K562 (cell line): ENCODE measurements around the gene LSM4. TPM values are rescaled to one million over a fixed set of nuclear protein-coding genes. Genes with fewer than 3 reads are reported as not detected.

Experiments used
- ATF7 ChIP-seq: fragments of 450-650 bp; IDR thresholded peaks from 2 replicates; pipeline ENCODE4 v1.7.1; 2014; ENCODE audit warnings: mild to moderate bottlenecking, moderate library complexity
- CCNT2 ChIP-seq: IDR thresholded peaks from 2 replicates; pipeline ENCODE4 v1.6.1; 2011; ENCODE audit warnings: borderline replicate concordance, low read depth, mild to moderate bottlenecking, moderate library complexity, mixed read lengths, low read length; ENCODE audit not compliant: insufficient read length; ENCODE audit errors: extremely low read depth
- CHD4 ChIP-seq: fragments of 200-600 bp; sonication (generic); IDR thresholded peaks from 3 replicates; pipeline ENCODE4 v1.6.1; 2012; ENCODE audit warnings: low read depth, mild to moderate bottlenecking, mixed read lengths, low read length, inconsistent platforms; ENCODE audit not compliant: insufficient read depth, insufficient replicate concordance, poor library complexity, severe bottlenecking
- ELF2 ChIP-seq: fragments of 250-450 bp; sonication (Bioruptor Pico); IDR thresholded peaks from 2 replicates; pipeline ENCODE4 v1.5.0; 2021; ENCODE audit warnings: mild to moderate bottlenecking
- ERF ChIP-seq: fragments of 450-650 bp; formaldehyde crosslinking; IDR thresholded peaks from 2 replicates; pipeline ENCODE4 v1.4.0; 2020; ENCODE audit warnings: mild to moderate bottlenecking, mixed read lengths
- ILK ChIP-seq: fragments of 450-650 bp; IDR thresholded peaks from 2 replicates; pipeline ENCODE4 v1.6.1; 2016; ENCODE audit warnings: missing genetic modification characterization, low read depth, mild to moderate bottlenecking, missing compliant biosample characterization, moderate library complexity, borderline replicate concordance
- NFE2L1 ChIP-seq: fragments of 450-650 bp; IDR thresholded peaks from 2 replicates; pipeline ENCODE4 v1.6.1; 2016; ENCODE audit warnings: missing genetic modification characterization, low read depth, mild to moderate bottlenecking, missing compliant biosample characterization, moderate library complexity, borderline replicate concordance
- PHTF2 ChIP-seq: fragments of 250-450 bp; sonication (Bioruptor Pico); IDR thresholded peaks from 2 replicates; pipeline ENCODE4 v1.5.0; 2021; ENCODE audit warnings: mild to moderate bottlenecking
- RBBP5 ChIP-seq: fragments of 200-600 bp; sonication (generic); IDR thresholded peaks from 2 replicates; pipeline ENCODE4 v1.6.1; 2012; ENCODE audit warnings: borderline replicate concordance, mild to moderate bottlenecking, low read length, control low read depth, inconsistent platforms; ENCODE audit not compliant: insufficient read depth, poor library complexity, severe bottlenecking
- RBM14 ChIP-seq: fragments of 200-400 bp; formaldehyde crosslinking; IDR thresholded peaks from 2 replicates; pipeline ENCODE4 v1.6.1; 2018; ENCODE audit warnings: low read depth, mild to moderate bottlenecking, low read length, moderate library complexity, borderline replicate concordance; ENCODE audit not compliant: insufficient read depth
- TBL1XR1 ChIP-seq, 2 experiments: IDR thresholded peaks; 2 replicates each; pipeline ENCODE4 v1.6.1; 2012; ENCODE audit warnings: improper control_type of control experiment in 2 of 2, low read length in 2 of 2, mild to moderate bottlenecking in 1 of 2
- TCF3 ChIP-seq: sonication (generic); formaldehyde crosslinking; IDR thresholded peaks from 2 replicates; pipeline ENCODE4 v1.4.0; 2020; ENCODE audit warnings: mild to moderate bottlenecking, missing genetic modification reagents
- U2AF2 ChIP-seq: fragments of 200-400 bp; formaldehyde crosslinking; optimal IDR thresholded peaks from 2 replicates; pipeline ENCODE3; 2017; ENCODE audit warnings: low read depth, mild to moderate bottlenecking, low read length
- ZC3H11A ChIP-seq: IDR thresholded peaks from 2 replicates; pipeline ENCODE4 v1.6.1; 2012; ENCODE audit warnings: low read depth, low read length, improper control_type of control experiment
- ZKSCAN8 ChIP-seq: fragments of 200-800 bp; sonication (Bioruptor generic); IDR thresholded peaks from 2 replicates; pipeline ENCODE4 v1.6.1; 2016; ENCODE audit warnings: missing genetic modification characterization, missing compliant biosample characterization
- ZNF274 ChIP-seq: IDR thresholded peaks from 2 replicates; pipeline ENCODE4 v1.6.1; 2011; ENCODE audit warnings: low read depth, mild to moderate bottlenecking, low read length, moderate library complexity, borderline replicate concordance
- ZNF699 ChIP-seq: fragments of 250-450 bp; sonication (Bioruptor Pico); IDR thresholded peaks from 2 replicates; pipeline ENCODE4 v1.8.0; 2021; ENCODE audit warnings: mild to moderate bottlenecking, moderate library complexity; ENCODE audit not compliant: insufficient replicate concordance
- ZNF780A ChIP-seq: fragments of 250-450 bp; sonication (Bioruptor Pico); IDR thresholded peaks from 2 replicates; pipeline ENCODE4 v1.5.0; 2021; ENCODE audit warnings: mild to moderate bottlenecking
- polyA plus RNA-seq, 8 experiments: library from polyadenylated mRNA; depleted of rRNA in 4 of 8; stranded (reverse) in 5 of 8; unstranded in 3 of 8; fragments of >200 nt; fragmentation: Nextera tagmentation in 2 of 8; fragmentation: Illumina TruSeq in 1 of 8; extraction: Ambion mirVana in 2 of 8; extraction: Trizol in 1 of 8; gene quantifications; 2 replicates each; pipeline versions ENCODE4 v1.2.1 to v1.2.3, GENCODE V29; 2011 to 2014; ENCODE audit warnings: inconsistent platforms in 1 of 8, missing spikeins in 1 of 8
- total RNA-seq, 7 experiments: library from RNA; depleted of rRNA in 6 of 7; stranded (reverse); fragments of >200 nt in 6 of 7; fragmentation: Illumina TruSeq in 2 of 7; extraction: Trizol in 2 of 7; gene quantifications; 2 replicates each; pipeline versions ENCODE4 v1.2.1 to v1.2.3, GENCODE V29; 2011 to 2021; ENCODE audit warnings: low replicate concordance in 1 of 7
- TF ChIP-seq, protein P1 (sequence below): fragments of 450-650 bp; formaldehyde crosslinking; conservative IDR thresholded peaks from 2 replicates; pipeline ENCODE4 v1.4.0; 2022; ENCODE audit warnings: mild to moderate bottlenecking, missing genetic modification characterization
- TF ChIP-seq, protein P2 (sequence below): fragments of 250-450 bp; sonication (Bioruptor Pico); IDR thresholded peaks from 2 replicates; pipeline ENCODE4 v1.8.0; 2022; ENCODE audit warnings: moderate library complexity, mild to moderate bottlenecking, inconsistent platforms
- TF ChIP-seq, protein P3 (sequence below): fragments of 250-450 bp; sonication (Bioruptor Pico); IDR thresholded peaks from 2 replicates; pipeline ENCODE4 v1.4.0; 2020; ENCODE audit warnings: mild to moderate bottlenecking
- TF ChIP-seq, protein P4 (sequence below): sonication (generic); formaldehyde crosslinking; IDR thresholded peaks from 2 replicates; pipeline ENCODE4 v1.8.0; 2023; ENCODE audit warnings: mild to moderate bottlenecking, missing genetic modification reagents

Gene LSM4
- total and polyA plus RNA-seq, 9 of the 15 experiments (the other 6 are each of a cell fraction or from before 2014, with no cell fraction given) = 11.9 to 763 (median 202) TPM

- TF ChIP-seq TCF3 = peak; percentile 40; the same call in 1 of the 2 replicates
- TF ChIP-seq RBM14 = no peak
- TF ChIP-seq, protein P1, sequence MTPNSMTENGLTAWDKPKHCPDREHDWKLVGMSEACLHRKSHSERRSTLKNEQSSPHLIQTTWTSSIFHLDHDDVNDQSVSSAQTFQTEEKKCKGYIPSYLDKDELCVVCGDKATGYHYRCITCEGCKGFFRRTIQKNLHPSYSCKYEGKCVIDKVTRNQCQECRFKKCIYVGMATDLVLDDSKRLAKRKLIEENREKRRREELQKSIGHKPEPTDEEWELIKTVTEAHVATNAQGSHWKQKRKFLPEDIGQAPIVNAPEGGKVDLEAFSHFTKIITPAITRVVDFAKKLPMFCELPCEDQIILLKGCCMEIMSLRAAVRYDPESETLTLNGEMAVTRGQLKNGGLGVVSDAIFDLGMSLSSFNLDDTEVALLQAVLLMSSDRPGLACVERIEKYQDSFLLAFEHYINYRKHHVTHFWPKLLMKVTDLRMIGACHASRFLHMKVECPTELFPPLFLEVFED (CRISPR knock-in tag) = peak; percentile 65
- TF ChIP-seq ZKSCAN8 (CRISPR knock-in tag) = no peak
- TF ChIP-seq RBBP5 = no peak
- TF ChIP-seq ZNF274 = no peak
- TF ChIP-seq, protein P2, sequence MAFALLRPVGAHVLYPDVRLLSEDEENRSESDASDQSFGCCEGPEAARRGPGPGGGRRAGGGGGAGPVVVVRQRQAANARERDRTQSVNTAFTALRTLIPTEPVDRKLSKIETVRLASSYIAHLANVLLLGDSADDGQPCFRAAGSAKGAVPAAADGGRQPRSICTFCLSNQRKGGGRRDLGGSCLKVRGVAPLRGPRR (CRISPR knock-in tag) = no peak
- TF ChIP-seq CHD4 = peak; percentile 58
- no peak for TF ChIP-seq NFE2L1 (tag)
- 0 out of 2 replicates have a peak, but pooled peaks have one; percentile 21 for TF ChIP-seq ERF
- no peak for TF ChIP-seq ILK (tag)
- peak; percentile 31 for TF ChIP-seq ATF7
- no peak for TF ChIP-seq ZNF780A (CRISPR knock-in tag)
- no peak for TF ChIP-seq ZNF699 (CRISPR knock-in tag)
- TF ChIP-seq TBL1XR1 (IDR thresholded peaks at IDR 0.05; ENCODE audit: low read length in 2 of 2) = 0 out of 4 replicates have a peak, but pooled peaks of 1 of the 2 experiments have one; percentile 32
- TF ChIP-seq, protein P3, sequence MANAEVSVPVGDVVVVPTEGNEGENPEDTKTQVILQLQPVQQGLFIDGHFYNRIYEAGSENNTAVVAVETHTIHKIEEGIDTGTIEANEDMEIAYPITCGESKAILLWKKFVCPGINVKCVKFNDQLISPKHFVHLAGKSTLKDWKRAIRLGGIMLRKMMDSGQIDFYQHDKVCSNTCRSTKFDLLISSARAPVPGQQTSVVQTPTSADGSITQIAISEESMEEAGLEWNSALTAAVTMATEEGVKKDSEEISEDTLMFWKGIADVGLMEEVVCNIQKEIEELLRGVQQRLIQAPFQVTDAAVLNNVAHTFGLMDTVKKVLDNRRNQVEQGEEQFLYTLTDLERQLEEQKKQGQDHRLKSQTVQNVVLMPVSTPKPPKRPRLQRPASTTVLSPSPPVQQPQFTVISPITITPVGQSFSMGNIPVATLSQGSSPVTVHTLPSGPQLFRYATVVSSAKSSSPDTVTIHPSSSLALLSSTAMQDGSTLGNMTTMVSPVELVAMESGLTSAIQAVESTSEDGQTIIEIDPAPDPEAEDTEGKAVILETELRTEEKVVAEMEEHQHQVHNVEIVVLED (CRISPR knock-in tag) = no peak
- TF ChIP-seq U2AF2 = no peak
- TF ChIP-seq ZC3H11A = no peak
- no peak for TF ChIP-seq PHTF2 (CRISPR knock-in tag)
- no peak for TF ChIP-seq ELF2
- TF ChIP-seq, protein P4, sequence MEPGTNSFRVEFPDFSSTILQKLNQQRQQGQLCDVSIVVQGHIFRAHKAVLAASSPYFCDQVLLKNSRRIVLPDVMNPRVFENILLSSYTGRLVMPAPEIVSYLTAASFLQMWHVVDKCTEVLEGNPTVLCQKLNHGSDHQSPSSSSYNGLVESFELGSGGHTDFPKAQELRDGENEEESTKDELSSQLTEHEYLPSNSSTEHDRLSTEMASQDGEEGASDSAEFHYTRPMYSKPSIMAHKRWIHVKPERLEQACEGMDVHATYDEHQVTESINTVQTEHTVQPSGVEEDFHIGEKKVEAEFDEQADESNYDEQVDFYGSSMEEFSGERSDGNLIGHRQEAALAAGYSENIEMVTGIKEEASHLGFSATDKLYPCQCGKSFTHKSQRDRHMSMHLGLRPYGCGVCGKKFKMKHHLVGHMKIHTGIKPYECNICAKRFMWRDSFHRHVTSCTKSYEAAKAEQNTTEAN (CRISPR knock-in tag) = no peak
- no peak for TF ChIP-seq CCNT2
These were observed 29.9 kb downstream of the LSM4 start (continued) for GRCh38 chr19:18292810-18293641.
